HepG2 (cell line): Measurements from ENCODE around the gene STX8.

Source experiments
- NFYB ChIP-seq: sonication (generic); formaldehyde crosslinking; IDR thresholded peaks from 2 replicates; pipeline ENCODE4 v1.4.0; 2020; ENCODE audit warnings: missing genetic modification reagents
- PHF20 ChIP-seq: sonication (generic); formaldehyde crosslinking; IDR thresholded peaks from 2 replicates; pipeline ENCODE4 v1.5.0; 2020; ENCODE audit warnings: mild to moderate bottlenecking, missing genetic modification reagents
- SMC3 ChIP-seq: IDR thresholded peaks from 2 replicates; pipeline ENCODE4 v1.6.1; 2011; ENCODE audit warnings: low read length, improper control_type of control experiment
- TBP ChIP-seq: sonication (generic); formaldehyde crosslinking; IDR thresholded peaks from 2 replicates; pipeline ENCODE4 v1.5.0; 2020; ENCODE audit warnings: missing genetic modification reagents
- ZBTB20 ChIP-seq: sonication (generic); formaldehyde crosslinking; IDR thresholded peaks from 2 replicates; pipeline ENCODE4 v1.8.1; 2023; ENCODE audit warnings: missing genetic modification reagents, low read depth, mild to moderate bottlenecking, borderline replicate concordance
- TF ChIP-seq, protein P1 (sequence below): sonication (generic); formaldehyde crosslinking; IDR thresholded peaks from 2 replicates; pipeline ENCODE4 v1.4.0; 2020; ENCODE audit warnings: mild to moderate bottlenecking, missing genetic modification reagents
- TF ChIP-seq, protein P2 (sequence below): sonication (generic); formaldehyde crosslinking; IDR thresholded peaks from 2 replicates; pipeline ENCODE4 v1.5.0; 2020; ENCODE audit warnings: mild to moderate bottlenecking, missing genetic modification reagents, moderate library complexity
- TF ChIP-seq, protein P3 (sequence below), 2 experiments: sonication (generic) in 1 of 2; formaldehyde crosslinking in 1 of 2; IDR thresholded peaks; 2 replicates each; pipeline versions ENCODE4 v1.5.1 to v1.6.1; 2011 to 2020; ENCODE audit warnings: borderline replicate concordance in 1 of 2, low read depth in 1 of 2, low read length in 1 of 2, mild to moderate bottlenecking in 1 of 2, missing genetic modification reagents in 1 of 2, moderate library complexity in 1 of 2
- TF ChIP-seq, protein P4 (sequence below): sonication (generic); formaldehyde crosslinking; IDR thresholded peaks from 2 replicates; pipeline ENCODE4 v1.5.0; 2020; ENCODE audit warnings: missing genetic modification reagents, mild to moderate bottlenecking, borderline replicate concordance

DNA sequence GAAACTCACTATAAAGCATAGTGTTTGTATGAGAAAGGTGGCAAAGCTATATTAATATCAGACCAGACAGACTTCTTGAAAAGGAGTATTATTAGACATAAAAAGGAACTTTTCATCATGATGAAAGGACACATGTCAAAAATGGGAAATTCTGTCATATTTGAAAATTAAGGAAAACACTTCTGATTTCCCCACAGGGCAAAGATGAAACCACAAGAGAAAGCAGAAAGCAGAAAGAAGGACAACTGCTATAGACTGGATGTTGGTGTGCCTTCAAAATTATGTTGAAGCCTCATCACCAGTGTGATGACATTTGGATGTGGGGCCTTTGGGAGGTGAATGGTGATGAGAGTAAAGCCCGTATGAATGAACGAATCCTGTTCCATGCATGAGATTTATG lies 193.0 kb downstream of the STX8 start:
- TF ChIP-seq NFYB (CRISPR knock-in tag) (no peak), ZBTB20 (CRISPR knock-in tag) (no peak), PHF20 (CRISPR knock-in tag) (no peak), TBP (no peak), SMC3 (no peak)
- TF ChIP-seq, protein P1, sequence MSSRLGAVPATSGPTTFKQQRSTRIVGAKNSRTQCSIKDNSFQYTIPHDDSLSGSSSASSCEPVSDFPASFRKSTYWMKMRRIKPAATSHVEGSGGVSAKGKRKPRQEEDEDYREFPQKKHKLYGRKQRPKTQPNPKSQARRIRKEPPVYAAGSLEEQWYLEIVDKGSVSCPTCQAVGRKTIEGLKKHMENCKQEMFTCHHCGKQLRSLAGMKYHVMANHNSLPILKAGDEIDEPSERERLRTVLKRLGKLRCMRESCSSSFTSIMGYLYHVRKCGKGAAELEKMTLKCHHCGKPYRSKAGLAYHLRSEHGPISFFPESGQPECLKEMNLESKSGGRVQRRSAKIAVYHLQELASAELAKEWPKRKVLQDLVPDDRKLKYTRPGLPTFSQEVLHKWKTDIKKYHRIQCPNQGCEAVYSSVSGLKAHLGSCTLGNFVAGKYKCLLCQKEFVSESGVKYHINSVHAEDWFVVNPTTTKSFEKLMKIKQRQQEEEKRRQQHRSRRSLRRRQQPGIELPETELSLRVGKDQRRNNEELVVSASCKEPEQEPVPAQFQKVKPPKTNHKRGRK (CRISPR knock-in tag) = no peak
- TF ChIP-seq, protein P2, sequence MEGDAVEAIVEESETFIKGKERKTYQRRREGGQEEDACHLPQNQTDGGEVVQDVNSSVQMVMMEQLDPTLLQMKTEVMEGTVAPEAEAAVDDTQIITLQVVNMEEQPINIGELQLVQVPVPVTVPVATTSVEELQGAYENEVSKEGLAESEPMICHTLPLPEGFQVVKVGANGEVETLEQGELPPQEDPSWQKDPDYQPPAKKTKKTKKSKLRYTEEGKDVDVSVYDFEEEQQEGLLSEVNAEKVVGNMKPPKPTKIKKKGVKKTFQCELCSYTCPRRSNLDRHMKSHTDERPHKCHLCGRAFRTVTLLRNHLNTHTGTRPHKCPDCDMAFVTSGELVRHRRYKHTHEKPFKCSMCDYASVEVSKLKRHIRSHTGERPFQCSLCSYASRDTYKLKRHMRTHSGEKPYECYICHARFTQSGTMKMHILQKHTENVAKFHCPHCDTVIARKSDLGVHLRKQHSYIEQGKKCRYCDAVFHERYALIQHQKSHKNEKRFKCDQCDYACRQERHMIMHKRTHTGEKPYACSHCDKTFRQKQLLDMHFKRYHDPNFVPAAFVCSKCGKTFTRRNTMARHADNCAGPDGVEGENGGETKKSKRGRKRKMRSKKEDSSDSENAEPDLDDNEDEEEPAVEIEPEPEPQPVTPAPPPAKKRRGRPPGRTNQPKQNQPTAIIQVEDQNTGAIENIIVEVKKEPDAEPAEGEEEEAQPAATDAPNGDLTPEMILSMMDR (CRISPR knock-in tag) = no peak
- TF ChIP-seq, protein P3, sequence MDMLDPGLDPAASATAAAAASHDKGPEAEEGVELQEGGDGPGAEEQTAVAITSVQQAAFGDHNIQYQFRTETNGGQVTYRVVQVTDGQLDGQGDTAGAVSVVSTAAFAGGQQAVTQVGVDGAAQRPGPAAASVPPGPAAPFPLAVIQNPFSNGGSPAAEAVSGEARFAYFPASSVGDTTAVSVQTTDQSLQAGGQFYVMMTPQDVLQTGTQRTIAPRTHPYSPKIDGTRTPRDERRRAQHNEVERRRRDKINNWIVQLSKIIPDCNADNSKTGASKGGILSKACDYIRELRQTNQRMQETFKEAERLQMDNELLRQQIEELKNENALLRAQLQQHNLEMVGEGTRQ (IDR thresholded peaks at IDR 0.05; ENCODE audit: low read depth, low read length) = no peak
- TF ChIP-seq, protein P3 (CRISPR knock-in tag; IDR thresholded peaks at IDR 0.05; ENCODE audit: borderline replicate concordance) = no peak
- TF ChIP-seq, protein P4, sequence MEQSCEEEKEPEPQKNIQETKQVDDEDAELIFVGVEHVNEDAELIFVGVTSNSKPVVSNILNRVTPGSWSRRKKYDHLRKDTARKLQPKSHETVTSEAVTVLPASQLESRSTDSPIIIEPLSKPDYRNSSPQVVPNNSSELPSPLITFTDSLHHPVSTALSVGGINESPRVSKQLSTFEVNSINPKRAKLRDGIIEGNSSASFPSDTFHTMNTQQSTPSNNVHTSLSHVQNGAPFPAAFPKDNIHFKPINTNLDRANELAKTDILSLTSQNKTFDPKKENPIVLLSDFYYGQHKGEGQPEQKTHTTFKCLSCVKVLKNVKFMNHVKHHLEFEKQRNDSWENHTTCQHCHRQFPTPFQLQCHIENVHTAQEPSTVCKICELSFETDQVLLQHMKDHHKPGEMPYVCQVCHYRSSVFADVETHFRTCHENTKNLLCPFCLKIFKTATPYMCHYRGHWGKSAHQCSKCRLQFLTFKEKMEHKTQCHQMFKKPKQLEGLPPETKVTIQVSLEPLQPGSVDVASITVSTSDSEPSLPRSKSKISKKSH (CRISPR knock-in tag) = no peak
